ENCODE data around the gene LRRK2.
"Not testable (repeated sequence)": the region's sequence is repeated elsewhere in the genome, so short reads cannot be mapped to it uniquely, and the experiment has no call there.

The LRRK2 gene

GRCh38 chr12:40209886-40210285, 14.9 kb upstream of the LRRK2 start:
- TF ChIP-seq CTCF (IDR thresholded peaks at IDR 0.05; ENCODE audit: extremely low read depth, insufficient read depth, missing control alignments) = no peak
- in situ Hi-C loops (cut with MboI; ENCODE audit: low pct_unique_long_range_greater_than_20kb, low sequenced_read_pairs, unreplicated experiment) = no loop called here
- DNase-seq (ENCODE audit: low spot score) = no peak

GRCh38 chr12:40211186-40211585, 13.6 kb upstream of the LRRK2 start:
- not testable (repeated sequence) for DNase-seq (ENCODE audit: low spot score)

GRCh38 chr12:40212566-40212965, 12.2 kb upstream of the LRRK2 start:
- in situ Hi-C loops (cut with MboI; ENCODE audit: low pct_unique_long_range_greater_than_20kb, low sequenced_read_pairs, unreplicated experiment) = no loop called here
- no peak for DNase-seq (ENCODE audit: low spot score)
- no peak for TF ChIP-seq CTCF (IDR thresholded peaks at IDR 0.05; ENCODE audit: extremely low read depth, insufficient read depth, missing control alignments)

More at GRCh38 chr12:40211186-40211585, 13.6 kb upstream of the LRRK2 start:
- in situ Hi-C loops (cut with MboI; ENCODE audit: low pct_unique_long_range_greater_than_20kb, low sequenced_read_pairs, unreplicated experiment) = not testable (repeated sequence)

- no peak for TF ChIP-seq CTCF (IDR thresholded peaks at IDR 0.05; ENCODE audit: extremely low read depth, insufficient read depth, missing control alignments)
- in situ Hi-C loops (cut with MboI; ENCODE audit: low pct_unique_long_range_greater_than_20kb, low sequenced_read_pairs, unreplicated experiment) = no loop called here
- DNase-seq (ENCODE audit: low spot score) = no peak
These were observed 8.8 kb upstream of the LRRK2 start for GRCh38 chr12:40215982-40216381.

- TF ChIP-seq CTCF (IDR thresholded peaks at IDR 0.05; ENCODE audit: extremely low read depth, insufficient read depth, missing control alignments) = no peak
- in situ Hi-C loops (cut with MboI; ENCODE audit: low pct_unique_long_range_greater_than_20kb, low sequenced_read_pairs, unreplicated experiment) = no loop called here
These were observed 8.1 kb upstream of the LRRK2 start for GRCh38 chr12:40216516-40217288.

GRCh38 chr12:40219760-40220159, 5.0 kb upstream of the LRRK2 start:
- in situ Hi-C loops (cut with MboI; ENCODE audit: low pct_unique_long_range_greater_than_20kb, low sequenced_read_pairs, unreplicated experiment) = no loop called here
- no peak for TF ChIP-seq CTCF (IDR thresholded peaks at IDR 0.05; ENCODE audit: extremely low read depth, insufficient read depth, missing control alignments)
- no peak for DNase-seq (ENCODE audit: low spot score)

More at GRCh38 chr12:40216516-40217288, 8.1 kb upstream of the LRRK2 start:
- DNase-seq (ENCODE audit: low spot score) = no peak

GRCh38 chr12:40222247-40222646, 2.5 kb upstream of the LRRK2 start:
- no peak for TF ChIP-seq CTCF (IDR thresholded peaks at IDR 0.05; ENCODE audit: extremely low read depth, insufficient read depth, missing control alignments)
- no peak for DNase-seq (ENCODE audit: low spot score)
- in situ Hi-C loops (cut with MboI; ENCODE audit: low pct_unique_long_range_greater_than_20kb, low sequenced_read_pairs, unreplicated experiment) = no loop called here

Measured in GM13977 (cell line).